Activated CD8-positive, alpha-beta memory T cell treated with anti-CD3 and anti-CD28 coated beads for 1 hour (primary cell): Measurements from ENCODE around the gene NPNT.

Experiments
- DNase-seq, 2 donors: peaks; one replicate each; pipeline ENCODE4 v3.0.0-alpha.2; 2020; ENCODE audit warnings: low read depth in 1 of 2; ENCODE audit errors: extremely low read depth in 1 of 2

Gene NPNT

GRCh38 chr4:105967058-105967658 is 71.9 kb downstream of the NPNT start:
- DNase-seq: no peak

- no peak for DNase-seq
These were observed 74.3 kb downstream of the NPNT start for GRCh38 chr4:105969575-105969974.

DNA sequence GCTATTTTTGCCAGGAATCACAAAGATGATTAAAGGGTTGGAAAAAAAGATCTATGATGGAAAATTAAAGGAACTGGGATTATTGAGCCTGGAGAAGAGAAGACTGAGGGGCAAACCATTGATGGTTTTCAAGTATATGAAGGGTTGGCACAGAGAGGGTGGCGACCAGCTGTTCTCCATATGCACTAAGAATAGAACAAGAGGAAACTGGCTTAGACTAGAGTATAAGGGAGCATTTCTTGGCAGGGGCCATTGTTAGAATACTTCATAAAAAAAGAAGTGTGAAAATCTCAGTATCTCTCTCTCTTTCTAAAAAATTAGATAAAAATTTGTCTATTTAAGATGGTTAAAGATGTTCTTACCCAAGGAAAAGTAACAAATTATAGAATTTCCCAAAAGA is 75.1 kb downstream of the NPNT start:
- DNase-seq: no peak

GRCh38 chr4:105971036-105971435 is 75.8 kb downstream of the NPNT start:
- DNase-seq: no peak

- DNase-seq: no peak
These were observed 77.8 kb downstream of the NPNT start for GRCh38 chr4:105972946-105973621.

GRCh38 chr4:105976915-105977314 is 81.6 kb downstream of the NPNT start:
- no peak for DNase-seq

- no peak for DNase-seq
These were observed 83.5 kb downstream of the NPNT start for GRCh38 chr4:105978684-105979296.

DNA sequence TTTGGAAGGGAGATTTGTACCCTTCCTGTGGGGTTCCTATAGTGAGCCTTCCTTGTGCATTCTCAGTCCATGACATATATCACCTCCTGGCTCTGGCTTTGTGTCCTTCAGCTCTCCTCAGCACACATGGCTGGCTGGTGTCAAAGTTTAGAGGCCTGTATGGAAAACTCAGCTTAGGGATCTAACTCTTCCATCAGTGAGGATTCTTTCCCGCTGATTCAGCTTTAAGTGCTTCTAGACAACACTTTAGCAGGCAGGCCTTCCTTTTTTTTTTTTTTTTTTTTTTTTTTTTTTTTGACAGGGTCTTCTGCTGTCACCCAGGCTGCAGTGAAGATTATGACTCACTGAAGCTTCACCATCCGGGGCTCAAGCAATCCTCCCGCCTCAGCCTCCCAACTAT is 84.2 kb downstream of the NPNT start:
- no peak for DNase-seq

DNA sequence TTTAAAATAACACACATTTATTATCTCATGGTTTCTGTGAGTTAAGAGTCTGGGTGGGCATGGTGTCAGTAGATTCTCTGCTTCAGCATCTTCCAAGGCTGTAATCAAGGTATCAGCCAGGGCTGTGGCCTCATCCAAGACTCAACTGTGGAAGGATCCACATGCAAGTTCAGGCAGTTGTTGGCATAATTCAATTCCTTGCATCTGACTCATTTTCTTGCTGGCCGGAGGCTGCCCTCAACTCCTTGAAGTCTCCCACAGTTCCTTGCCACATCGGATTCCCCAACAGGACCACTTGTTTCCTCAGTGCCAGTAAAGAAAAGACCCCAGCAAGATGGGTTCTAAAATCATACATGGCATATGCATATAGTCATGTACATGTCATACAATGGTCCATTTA is 93.4 kb downstream of the NPNT start:
- no peak for DNase-seq

DNA sequence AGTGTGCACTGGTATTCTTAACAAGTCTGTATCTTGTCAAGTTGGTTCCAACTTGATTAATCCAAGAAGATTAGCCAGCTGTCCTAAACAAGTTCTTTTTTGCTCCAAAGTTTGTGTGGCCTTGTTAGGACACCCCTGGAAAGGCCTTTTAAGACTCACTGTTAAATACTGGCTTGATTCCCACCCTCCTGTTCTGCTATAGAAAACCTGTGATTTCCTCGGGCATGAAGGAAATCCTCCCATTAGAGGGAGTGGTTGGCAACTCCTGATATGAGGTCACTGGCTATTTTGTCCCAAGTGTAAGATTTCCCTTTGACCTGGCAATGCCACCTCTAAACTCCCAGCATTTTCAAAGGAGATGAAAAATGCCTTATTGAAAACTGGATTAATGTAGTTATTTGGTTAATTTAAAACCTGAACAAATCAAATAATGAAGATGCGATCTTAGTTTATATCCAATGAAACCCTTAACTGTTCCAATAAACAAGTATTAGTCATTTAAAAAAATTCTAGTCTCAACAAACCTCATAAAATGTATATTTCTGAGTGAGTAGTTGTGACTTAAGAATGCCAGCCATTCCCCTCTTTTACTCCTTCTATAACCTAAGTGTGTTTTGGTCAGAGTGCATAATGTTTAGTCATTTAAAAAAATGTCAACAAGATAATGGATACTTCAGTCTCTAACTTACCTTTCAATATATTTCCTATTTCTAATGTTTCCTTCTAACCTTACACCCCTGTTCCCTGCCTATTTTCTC is 94.4 kb downstream of the NPNT start:
- DNase-seq: no peak

GRCh38 chr4:105990933-105991332 is 95.7 kb downstream of the NPNT start:
- DNase-seq: no peak

DNA sequence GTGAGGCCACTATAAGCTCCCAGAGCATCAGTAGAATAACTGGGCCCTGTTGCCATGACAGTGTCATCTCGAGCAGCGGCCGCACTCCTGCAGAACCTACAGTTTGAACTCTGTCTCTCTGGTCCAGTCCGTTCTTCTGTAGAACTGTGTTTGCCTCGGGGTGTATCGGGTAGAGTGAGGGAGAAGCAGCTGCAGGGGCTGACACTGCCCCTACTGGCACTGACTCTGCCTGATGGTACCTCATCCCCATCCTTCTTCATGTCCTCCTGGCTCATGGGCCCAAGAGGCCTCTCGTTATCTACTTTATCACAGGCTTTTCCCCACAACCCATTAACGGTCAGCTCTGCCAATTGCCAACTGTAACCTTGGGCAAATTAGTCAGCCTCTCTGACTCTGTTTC is 96.5 kb downstream of the NPNT start:
- no peak for DNase-seq

- no peak for DNase-seq
These were observed 97.5 kb downstream of the NPNT start for GRCh38 chr4:105992641-105993305.

DNA sequence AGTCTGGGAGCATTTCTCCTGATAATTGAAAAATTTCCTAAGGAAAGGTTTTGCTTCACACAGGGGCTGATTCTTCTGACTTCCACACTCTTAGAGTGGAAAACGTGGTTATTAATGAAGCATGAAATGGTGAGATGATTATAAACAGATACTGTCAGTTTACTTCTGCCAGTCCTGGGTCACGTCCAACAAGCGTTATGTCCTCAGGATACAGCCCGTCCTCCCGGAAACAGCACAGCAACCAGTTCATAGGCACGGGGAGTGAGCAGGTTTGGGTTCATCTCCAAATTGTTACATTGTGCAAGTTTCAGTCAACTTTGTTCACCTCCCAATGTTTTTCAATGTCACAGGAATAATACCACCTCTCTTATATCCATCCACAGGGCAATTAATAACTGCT is 98.8 kb downstream of the NPNT start:
- no peak for DNase-seq

DNA sequence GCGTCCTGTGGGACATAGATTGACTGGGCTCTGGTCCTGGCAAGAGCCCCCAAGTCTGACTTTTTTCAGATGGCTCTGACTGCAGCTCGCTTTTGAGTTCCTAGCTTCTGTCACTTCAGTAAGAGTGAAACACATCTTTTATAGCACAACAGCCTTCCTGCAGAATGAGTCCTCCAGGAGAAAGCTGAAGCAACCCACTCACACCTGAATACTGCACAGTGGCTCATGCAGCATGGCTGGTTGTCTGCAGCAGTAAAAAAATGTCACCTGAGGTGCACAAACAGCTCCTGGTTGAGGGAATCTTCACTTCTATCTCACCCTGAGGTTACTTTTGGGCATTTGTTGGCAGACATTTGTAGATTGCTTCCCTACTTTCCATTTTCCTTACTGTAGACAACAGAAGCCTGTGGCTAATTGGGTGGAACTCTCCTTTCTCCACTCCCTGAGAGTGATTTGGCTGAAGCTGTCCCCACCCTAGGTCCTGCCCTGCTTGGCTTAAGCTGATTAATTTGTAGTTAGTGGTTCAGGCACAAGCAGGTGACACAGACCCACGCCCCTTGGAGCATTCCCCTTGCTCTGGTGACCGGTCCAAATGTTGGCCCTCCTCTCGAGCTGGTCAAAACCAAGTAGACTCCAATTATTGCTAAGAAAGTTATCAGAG is 99.7 kb downstream of the NPNT start:
- DNase-seq: no peak

GRCh38 chr4:105996845-105997244 is 101.6 kb downstream of the NPNT start:
- no peak for DNase-seq

DNA sequence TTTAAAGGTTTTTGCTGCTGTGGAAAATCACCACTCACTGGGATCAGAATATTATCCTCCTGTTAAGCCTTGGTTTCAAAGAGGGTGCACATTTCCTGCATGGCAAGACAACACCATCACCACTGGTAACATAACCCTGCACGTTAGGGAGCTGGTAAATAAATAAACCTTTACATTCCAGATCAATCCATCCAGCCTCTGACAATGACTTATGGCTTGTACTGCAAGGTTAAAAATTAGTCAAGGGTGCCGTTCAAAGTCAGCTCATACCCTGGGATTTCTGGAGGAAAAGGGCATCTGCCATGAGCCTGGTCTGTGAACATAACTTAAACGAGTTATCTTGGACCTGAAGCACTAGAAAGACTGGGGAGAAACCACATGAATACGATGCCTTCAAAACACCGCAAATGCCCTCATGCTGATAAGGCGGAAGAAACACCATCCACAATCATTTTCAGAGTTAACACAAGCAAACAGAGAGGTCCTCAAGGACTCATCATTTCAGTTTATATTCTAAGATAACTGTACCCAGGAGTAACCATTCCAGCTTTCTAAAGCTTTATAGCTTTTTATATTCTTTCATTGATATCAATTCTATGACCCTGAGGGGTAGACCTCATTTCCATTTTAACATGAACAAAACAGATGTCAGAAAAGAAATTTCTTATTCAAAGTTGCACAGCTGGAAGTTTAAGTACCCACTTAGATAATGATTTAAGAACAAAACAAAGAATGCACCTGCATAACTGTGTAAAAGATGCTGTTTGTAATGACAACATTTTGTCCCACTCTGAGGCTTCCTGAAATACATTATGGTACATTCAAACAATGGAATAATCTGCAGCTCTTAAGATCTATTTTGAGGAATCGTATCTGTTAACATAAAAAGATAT is 103.1 kb downstream of the NPNT start:
- DNase-seq: no peak

- DNase-seq: no peak
These were observed 107.7 kb downstream of the NPNT start for GRCh38 chr4:106002994-106003393.

DNA sequence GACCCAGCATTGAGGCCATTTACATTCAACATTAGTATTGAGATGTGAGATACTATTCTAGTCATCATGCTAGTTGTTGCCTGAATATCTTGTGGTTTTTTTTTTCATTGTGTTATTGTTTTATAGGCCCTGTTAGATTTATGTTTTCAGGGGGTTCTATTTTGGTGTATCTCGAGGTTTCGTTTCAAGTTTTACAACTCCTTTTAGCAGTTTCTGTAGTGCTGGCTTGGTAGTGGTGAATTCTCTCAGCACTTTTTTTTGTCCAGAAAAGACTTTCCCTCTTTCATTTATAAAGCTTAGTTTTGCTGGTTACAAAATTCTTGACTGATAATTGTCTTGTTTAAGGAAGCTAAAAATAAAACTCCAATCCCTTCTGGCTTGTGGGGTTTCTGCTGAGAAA is 115.5 kb downstream of the NPNT start:
- no peak for DNase-seq

GRCh38 chr4:106011387-106011786 is 116.1 kb downstream of the NPNT start:
- no peak for DNase-seq
